NCI-H2196 (cell line): ENCODE measurements around the gene LRRC7.

Experiments
- DNase-seq: peaks from one replicate; lab custom pipeline; 2025; ENCODE audit not compliant: unreplicated experiment; lab: John Stamatoyannopoulos, UW

Gene LRRC7

DNA sequence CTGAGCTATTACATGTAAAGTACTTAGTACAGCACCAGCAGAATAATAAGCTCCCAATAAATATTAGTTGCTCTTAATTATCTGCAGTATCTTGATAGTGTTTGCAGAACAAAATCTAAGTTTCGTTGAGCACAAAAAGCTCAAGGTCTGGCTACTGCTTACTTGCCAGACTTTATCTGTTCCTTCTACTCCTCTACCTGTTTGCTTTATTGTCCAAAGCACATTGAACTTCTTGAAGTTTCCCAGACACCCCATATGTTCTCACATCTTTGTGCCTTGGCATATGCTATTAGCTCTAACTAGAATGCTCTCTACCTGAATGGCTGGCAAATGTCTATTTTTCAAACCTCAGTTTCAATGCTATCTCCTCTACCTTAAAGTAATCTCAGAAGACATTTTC lies 582.7 kb downstream of the LRRC7 start:
- DNase-seq: no peak

DNA sequence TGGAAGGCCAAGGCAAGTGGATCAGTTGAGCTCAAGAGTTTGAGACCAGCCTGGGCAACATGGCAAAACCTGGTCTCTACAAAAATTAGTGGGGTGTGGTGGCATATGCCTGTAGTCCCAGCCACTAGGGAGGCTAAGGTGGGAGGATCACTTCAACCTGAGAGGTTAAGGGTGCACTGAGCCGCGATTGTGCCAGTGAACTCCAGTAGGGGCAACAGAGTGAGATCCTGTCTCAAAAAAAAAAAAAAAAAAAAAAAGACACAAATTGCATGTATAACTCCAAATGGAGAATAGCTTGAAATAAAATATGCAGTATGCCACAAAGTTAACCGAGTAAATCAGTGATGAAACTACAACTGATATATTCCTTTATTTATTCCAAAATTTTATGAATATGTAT lies 586.0 kb downstream of the LRRC7 start:
- no peak for DNase-seq

DNA sequence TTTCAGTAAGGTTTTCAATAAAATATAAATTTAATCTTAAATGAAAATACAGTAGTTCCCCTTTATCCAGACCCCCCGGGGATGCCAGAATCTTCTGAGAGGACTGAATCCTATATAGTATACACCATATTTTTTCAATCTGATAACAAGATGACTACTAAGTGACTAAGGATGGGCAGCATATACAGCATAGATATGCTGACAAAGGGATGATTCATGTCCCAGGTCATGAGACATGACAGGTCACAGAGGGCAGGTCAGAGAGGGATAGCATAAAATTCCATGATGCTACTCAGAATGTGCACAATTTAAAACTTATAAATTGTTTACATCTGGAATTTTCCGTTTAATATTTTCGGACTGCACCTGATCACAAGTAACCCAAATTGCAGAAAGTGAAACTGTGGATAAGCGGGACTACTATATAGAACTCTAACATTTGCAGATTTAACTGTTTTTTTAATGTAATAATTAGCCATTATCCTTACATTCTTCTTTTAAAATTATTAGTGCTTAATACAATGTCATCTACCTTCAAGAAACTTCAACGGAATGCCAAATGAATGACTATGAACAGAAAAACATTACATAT lies 588.9 kb downstream of the LRRC7 start:
- no peak for DNase-seq

DNA sequence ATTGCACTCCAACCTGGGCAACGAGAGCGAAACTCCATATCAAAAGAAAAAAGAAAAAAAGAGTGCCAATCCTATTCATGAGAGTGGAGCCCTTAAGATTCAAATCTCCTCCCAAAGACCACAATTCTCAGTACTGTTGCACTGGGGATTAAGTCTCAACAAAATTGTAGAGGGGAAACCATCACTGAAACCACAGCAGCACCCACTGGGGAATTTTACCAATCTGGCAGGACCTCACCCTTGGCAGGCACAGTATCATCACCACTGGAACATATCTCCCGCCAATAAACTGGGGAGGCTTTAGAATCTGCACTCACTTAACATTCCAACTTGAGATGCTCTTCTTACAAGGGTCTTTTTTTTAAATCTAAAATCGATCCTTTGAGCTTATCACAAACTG lies 596.6 kb downstream of the LRRC7 start:
- DNase-seq: no peak

DNA sequence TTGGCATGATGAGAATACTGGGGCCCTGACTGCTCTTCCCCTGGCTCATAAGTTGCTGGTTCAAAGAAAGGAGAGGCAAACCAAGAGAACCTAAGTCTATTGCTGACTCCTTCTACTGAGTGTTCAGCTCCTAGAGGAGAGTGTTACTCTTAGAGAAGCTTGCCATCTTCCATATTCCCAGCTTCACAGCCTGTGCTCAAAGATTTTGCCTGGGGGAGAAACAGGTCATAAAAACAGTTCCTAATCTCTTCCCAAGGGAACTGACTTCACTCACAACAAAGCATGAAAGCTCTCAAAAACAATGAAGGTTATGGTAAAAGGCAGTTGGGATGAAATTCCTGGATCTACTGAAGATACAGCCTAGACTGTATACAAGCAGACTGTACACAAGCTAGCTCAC lies 600.6 kb downstream of the LRRC7 start:
- no peak for DNase-seq

DNA sequence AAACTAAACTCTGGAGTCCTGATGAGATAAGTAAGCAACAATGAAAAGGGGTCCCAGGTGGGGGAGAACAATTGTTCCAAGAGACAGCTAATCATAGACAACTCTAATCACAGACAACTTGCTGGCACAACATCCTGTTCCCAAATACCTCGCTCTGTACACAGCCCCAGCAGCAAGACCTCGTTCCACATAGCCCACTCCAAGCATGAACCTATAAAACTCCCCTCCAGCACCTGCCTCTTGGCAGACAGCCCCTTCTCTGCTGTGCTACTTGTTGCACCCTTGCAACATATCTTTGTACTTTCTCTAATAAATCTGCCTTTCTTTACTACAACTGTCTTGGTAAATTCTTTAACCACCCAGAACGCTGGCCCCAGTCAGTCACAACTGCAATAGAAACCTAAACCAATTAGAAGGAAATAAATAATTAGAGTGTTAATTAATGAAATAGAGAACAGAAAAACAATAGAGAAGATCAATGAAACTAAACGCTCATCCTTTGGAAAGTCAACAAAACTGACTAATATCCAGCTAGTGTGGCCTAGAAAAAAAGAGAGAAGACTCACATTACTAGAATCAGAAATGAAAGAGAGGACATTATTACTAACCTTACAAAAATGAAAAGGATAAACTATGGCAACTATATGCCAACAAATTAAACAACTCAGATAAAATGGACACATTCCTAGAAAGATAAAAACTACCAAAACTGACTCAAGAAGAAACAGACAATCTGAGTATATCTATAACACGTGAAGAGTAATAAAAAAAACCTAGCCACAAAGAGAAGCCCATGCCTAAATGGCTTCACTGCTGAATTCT lies 601.5 kb downstream of the LRRC7 start:
- DNase-seq: no peak

DNA sequence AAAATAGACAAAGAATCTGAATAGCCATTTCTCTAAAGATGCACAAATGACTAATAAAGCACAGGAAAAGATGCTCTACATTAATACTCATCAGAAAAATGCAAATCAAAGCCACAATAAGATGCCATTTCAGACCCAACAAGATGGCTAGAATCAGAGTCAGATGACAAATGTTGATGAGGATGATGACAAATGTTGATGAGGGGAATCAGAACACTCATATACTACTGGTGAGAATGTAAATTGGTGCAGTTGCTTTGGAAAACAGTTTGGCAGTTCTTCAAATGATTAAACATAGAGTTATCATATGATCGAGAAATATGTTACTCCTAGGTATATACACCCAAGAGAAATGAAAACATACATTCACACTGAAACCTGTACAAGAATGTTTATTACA lies 603.8 kb downstream of the LRRC7 start:
- no peak for DNase-seq
